Measurements from ENCODE around the gene NET1.
"Not testable (repeated sequence)": the region's sequence is repeated elsewhere in the genome, so short reads cannot be mapped to it uniquely, and the experiment has no call there.

NET1 gene

DNA sequence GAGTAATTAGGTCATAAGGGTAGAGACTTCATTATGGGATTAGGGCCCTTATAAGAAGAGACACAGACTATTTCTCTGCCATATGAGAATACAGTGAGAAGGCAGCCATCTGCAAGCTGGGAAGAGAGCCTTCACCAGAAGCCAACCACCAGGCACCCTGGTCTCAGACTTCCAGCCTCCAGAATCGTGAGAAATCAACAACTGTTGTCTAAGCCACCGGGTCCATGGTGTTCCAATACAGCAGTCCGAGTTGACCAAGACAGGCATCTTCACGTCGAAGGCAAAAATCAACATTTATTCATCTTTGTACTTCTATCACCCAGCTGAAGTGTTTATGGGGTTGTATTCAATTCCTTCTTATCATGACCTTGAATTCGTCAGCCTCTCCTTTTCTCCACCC is 13.0 kb upstream of the NET1 start:
- DNase-seq: no peak

DNA sequence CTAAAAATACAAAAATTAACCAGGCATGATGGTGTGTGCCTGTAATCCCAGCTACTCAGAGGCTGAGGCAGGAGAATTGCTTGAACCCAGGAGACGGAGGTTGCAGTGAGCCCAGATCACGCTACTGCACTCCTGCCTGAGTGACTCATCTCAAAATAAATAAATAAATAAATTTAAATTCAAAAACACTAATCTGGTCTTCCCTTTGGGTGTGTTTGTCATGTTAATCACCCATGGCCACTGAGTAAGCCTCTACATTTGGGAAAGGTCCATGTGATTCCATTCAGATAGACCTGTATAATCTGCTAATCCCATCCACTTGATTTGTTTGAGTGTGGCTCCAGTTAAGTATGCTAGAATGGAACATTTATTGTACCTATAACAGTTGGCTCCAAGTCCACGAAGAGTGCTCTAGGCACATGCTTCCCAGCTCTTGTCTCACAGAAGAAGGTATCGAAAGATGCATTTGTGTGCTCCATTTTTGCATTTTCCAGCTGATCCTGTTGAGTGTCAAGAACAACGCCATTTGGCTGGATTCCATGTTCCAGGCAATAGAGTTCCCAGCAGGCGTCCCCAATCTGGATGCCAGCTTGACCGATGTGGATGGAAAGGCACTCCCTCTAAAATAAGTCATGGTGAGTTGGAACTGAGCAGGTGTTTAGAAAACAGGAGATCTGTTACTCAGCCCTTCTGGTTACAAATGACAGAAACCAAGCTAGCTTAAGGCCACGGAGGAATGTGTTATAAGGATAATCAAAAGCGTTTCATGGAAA is 11.7 kb upstream of the NET1 start:
- no peak for DNase-seq

DNA sequence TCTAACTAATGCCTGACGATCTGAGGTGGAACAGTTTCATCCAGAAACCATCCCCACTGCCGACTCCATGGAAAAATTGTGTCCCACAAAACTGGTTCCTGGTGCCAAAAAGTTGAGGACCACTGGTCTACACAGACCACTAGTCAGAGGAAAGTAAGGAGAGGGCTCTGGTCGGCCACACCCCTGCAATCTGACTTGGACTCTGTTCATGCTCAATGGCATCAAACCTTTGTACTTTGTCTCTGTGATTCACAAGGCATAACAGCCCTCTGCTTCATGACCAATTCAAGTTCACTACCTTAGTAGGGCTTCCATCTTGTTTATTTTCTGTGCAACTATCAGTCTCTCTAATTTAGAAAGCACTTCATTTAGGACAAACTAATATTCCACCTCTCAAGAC is 9.6 kb upstream of the NET1 start:
- no peak for DNase-seq

GRCh38 chr10:5404208-5405041 is 7.9 kb upstream of the NET1 start, which contains the start of gene TUBAL3:
TUBAL3 (minus strand) TSS chr10:5404828; CDS start chr10:5404792, 36 bp downstream.
- no peak for DNase-seq

- no peak for DNase-seq
These were observed 5.4 kb upstream of the NET1 start for GRCh38 chr10:5406918-5407317.

DNA sequence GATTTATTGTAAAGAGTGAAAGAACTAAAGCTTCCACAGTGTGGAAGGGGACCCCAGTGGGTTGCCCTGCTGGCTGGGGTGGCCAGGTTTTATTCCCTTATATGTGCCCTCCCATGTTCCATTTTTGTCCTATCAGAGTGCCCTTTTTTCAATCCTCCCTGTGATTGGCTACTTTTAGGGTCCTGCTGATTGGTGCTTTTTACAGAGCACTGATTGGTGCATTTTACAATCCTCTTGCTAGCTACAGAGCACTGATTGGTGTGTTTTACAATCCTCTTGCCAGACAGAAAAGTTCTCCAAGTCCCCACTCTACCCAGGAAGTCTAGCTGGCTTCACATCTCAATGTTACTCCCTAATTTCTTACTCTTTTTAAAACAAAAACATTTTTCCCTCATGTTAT is 1.6 kb upstream of the NET1 start:
- not testable (repeated sequence) for DNase-seq

DNA sequence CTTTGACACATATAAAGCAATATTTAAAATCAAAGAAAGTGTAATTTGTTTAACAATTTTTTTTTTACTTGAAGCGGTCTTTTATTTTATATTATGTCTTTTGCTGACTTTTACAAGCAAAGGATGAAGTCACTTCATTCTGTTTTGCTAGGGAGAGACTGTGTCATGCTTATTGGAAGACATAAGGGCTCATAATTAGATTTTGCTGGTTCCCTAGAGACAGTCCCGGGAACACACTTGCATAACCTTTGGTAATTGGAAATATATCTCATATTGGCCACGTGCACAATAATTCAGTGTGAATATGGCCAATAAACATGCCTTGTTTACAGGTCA is 448 bp upstream of the NET1 start:
- DNase-seq: no peak

DNA sequence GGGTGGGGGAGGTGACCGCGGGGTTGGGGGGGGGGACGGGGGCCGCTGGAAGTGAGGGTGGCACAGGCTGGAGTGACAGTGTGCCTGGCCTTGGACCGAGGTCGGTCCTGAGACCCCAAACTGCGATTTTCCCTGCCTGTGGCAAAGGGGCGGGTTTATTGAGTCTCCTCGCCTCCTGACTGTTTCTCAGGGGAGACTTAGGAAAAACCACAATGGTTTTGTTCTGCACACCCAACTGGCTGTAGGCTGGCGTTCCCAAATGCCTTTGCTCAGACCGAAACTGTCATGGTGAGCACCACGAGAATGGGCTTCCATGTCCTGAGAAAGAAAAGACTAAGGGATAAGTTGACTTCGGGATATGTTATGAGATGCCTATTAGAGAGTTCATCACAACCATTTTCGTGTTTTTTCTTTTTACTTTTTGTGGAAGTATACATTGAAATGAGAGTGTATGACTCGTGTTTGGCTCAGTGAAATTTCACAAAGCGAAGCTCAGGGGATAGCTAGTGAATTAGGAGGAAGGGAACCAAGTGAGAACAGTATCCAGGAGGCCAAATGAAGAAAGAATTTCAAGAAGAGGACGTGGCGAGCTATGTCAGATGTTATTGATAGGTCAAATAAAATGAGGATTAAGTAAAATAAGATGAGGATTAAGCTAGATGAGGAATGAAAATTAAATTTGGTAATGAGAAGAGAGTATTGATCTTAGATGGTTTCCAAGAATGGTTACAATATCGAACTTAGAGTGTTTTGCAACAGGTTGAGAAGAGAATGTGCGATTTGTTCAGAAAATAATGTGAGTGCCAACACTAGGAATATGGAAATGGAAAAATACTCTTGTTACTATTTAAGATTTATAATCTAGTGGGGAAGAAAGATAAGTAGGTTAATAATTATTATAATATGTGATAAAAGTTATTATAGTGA is 918 bp downstream of the NET1 start:
- DNase-seq: no peak

DNA sequence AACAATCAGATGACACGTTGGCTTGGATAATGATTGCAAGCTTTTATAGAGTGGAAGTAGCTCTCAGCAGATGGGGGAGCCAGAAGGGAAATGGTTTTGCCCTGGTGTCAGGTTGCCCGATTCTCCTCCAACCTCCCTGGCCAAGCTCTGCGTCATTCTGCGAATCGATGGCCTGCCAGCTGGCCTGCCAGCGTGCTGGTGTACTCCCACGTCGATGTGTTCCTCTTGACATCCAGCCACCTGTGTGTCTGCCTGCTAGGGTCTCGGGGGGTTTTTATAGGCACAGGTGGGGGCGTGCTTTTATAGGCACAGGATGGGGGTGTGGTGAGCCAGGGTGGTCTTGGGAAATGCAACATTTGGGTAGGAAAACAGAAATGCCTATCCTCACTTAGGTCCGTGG is 4.6 kb downstream of the NET1 start:
- peak; percentile 80 for DNase-seq

DNA sequence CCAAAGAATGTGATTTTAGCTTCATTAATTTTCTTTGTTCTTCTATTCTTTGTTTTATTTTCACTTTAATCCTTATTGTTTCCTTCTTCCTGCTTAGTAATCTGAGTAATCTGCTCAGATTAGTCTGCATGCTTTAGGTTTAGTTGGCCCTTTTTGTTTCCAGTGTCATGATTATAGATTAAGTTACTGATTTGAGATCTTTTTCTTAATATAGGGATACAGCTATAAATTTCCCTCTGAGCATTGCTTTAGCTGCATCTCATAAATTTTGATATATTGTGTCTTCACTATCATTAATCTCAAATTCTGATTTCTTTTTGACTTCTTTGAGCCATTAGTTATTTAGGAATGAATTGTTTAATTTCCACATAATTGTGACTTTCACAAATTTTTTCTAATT is 6.2 kb downstream of the NET1 start:
- no peak for DNase-seq

DNA sequence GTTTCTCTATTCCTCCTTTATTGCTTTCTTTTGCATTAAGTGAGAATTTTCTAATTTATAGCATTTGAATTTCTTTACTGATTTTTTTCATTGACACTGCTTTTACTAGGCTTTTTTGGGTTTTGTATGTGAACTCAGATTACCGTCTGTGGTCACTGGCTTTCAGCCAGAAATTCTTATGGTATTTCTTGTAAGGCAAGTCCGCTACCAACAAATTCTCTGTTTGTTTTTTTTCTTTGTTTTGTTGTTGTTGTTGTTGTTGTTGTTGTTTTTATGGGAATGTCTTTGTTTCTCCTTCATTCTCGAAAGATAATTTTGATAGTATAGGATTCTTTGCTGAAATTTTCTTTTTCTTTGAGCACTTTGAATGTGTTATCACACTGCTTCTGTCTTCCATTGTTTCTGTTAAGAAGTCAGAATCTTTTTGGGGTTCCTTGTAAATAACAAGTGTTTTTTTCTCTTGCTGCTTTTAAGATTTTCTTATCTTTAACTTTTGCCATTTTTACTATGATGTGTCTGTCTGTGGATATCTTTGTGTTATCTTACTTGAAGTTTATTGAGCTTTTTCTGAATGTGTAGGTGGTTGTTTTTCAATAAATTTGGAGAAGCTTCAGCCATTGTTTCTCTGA is 7.2 kb downstream of the NET1 start:
- no peak for DNase-seq

GRCh38 chr10:5423771-5424170 is 11.4 kb downstream of the NET1 start:
- DNase-seq: no peak

- DNase-seq: no peak
These were observed 12.4 kb downstream of the NET1 start for GRCh38 chr10:5424751-5425150.

GRCh38 chr10:5428133-5428532 is 15.8 kb downstream of the NET1 start:
- no peak for DNase-seq

DNA sequence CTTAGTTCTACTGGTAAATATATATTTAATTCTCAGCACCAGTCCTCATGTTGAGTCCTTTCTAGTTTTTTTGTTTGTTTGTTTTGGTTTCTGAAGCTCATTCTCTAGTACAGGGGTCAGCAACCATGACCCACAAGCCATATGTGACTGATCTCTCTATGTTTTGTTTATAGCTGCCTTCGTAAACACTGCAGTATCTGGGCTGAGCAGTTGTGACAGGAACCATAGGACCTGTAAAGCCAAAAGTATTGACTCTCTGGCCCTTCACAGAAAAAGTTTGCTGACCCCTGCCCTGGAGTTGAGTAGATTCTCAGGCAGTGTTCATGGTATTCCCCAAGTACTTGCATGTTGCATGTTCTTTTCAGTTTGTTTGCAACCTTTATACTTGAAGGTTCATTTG is 20.8 kb downstream of the NET1 start:
- DNase-seq: no peak

- DNase-seq: peak; percentile 62
These were observed 21.8 kb downstream of the NET1 start for GRCh38 chr10:5434017-5434753.

DNA sequence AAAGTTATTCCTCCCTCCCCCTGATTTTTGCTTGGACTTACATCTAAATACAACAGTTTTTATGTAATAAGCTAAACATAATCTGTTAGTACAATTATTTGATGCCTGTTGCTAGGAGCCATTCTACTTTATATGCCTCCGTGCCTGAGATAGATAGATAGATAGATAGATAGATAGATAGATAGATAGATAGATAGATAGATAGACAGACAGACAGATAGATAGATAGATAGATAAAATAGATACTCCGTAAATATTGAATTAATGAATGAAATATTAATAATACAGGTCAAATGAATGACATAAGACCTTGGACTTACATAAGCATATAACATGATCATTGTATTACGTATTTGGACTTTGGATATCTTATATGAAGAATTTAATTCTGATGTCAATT is 23.0 kb downstream of the NET1 start:
- DNase-seq: no peak

- DNase-seq: no peak
These were observed 27.8 kb downstream of the NET1 start for GRCh38 chr10:5440206-5440605.

DNA sequence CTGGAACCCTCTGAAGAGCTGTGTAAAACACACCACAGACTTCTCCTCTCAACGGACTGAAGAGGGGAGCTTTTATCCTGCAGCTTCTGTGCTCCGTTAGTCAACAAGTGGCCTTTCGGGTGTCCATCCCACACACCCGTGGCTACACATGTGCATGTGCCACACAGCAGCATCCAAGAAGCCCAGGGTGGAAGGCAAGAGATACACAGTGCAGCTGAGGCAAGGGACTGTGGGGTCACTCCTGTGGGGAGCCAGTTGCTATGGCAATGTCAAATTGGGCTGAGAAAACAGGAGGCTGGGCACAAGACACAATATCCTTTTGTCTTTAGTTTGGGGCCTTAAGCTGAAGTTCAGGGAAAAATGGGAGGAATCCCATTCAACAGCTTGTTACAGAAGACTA is 28.7 kb downstream of the NET1 start:
- no peak for DNase-seq

GRCh38 chr10:5442065-5442989 is 30.0 kb downstream of the NET1 start:
- peak; percentile 50 for DNase-seq

GRCh38 chr10:5442990-5443370 is 30.6 kb downstream of the NET1 start:
- DNase-seq: no peak

Data from NCI-H510A treated with DMSO at 0.1 percent for 48 hours (cell line).